PC-3 (cell line): Measurements from ENCODE around the gene RAB34. TPM values are rescaled to one million over a fixed set of nuclear protein-coding genes. Genes with fewer than 3 reads are reported as not detected.

ENCODE experiments used
- ATAC-seq: fragments of 200-7000 bp; cut with Tn5 transposase; 2 replicates; pipeline ENCODE4 v1.9.1; 2020; ENCODE audit warnings: mild to moderate bottlenecking, moderate library complexity
- BruUV-seq: library from RNA; stranded (reverse); fragments of 400-500 nt; replicated peaks from 2 replicates; lab custom pipeline; 2021; lab: Mats Ljungman, UMichigan
- CTCF ChIA-PET: fragments of 300-600 bp; sonication (Branson Sonifier 250); formaldehyde crosslinking; loops from one replicate; lab custom pipeline; 2022; ENCODE audit warnings: antibody characterized with exemption; lab: Charles Lee
- POLR2A ChIA-PET: fragments of 300-600 bp; sonication (Branson Sonifier 250); formaldehyde crosslinking; loops from one replicate; lab custom pipeline; 2022; ENCODE audit warnings: antibody characterized with exemption; ENCODE audit not compliant: unreplicated experiment; lab: Charles Lee
- DNase-seq: peaks from one replicate; pipeline ENCODE4 v3.0.0-alpha.2; 2015
- H2AFZ ChIP-seq: fragments of 300-600 bp; sonication (generic); 2 replicates; pipeline ENCODE4 v1.6.0; 2016; ENCODE audit warnings: antibody characterized with exemption, low read length
- H3F3A ChIP-seq: fragments of 300-600 bp; sonication (generic); one replicate; pipeline ENCODE4 v1.6.0; 2017; ENCODE audit warnings: antibody characterized with exemption, low read length, control low read depth, mild to moderate bottlenecking; ENCODE audit not compliant: unreplicated experiment
- H3K27ac ChIP-seq: fragments of 300-600 bp; sonication (generic); 2 replicates; pipeline ENCODE4 v1.5.1; 2016; ENCODE audit warnings: mild to moderate bottlenecking, low read length
- H3K27me3 ChIP-seq: fragments of 300-600 bp; sonication (generic); 2 replicates; pipeline ENCODE4 v1.6.1; 2016; ENCODE audit warnings: low read length, mixed read lengths
- H3K36me3 ChIP-seq: fragments of 300-600 bp; sonication (generic); 2 replicates; pipeline ENCODE4 v1.6.1; 2016; ENCODE audit warnings: low read depth, mixed run types, low read length, mixed read lengths
- H3K4me1 ChIP-seq: fragments of 300-600 bp; sonication (generic); 2 replicates; pipeline ENCODE4 v1.5.1; 2016; ENCODE audit warnings: low read length; ENCODE audit not compliant: insufficient read depth
- H3K4me2 ChIP-seq: fragments of 300-600 bp; sonication (generic); 2 replicates; pipeline ENCODE4 v1.6.0; 2016; ENCODE audit warnings: low read length
- H3K4me3 ChIP-seq: fragments of 300-600 bp; sonication (generic); 2 replicates; pipeline ENCODE4 v1.5.1; 2016; ENCODE audit warnings: mild to moderate bottlenecking, low read length, mixed read lengths
- H3K79me2 ChIP-seq: fragments of 300-600 bp; sonication (generic); 2 replicates; pipeline ENCODE4 v1.6.1; 2017; ENCODE audit warnings: low read length, mixed read lengths
- H3K9ac ChIP-seq: fragments of 300-600 bp; sonication (generic); 2 replicates; pipeline ENCODE4 v1.6.0; 2016; ENCODE audit warnings: mild to moderate bottlenecking, low read length
- H3K9me2 ChIP-seq: fragments of 300-600 bp; sonication (generic); replicated peaks from 2 replicates; pipeline ENCODE4 v1.6.1; 2016; ENCODE audit warnings: mixed run types, low read length, mixed read lengths
- H3K9me3 ChIP-seq: fragments of 300-600 bp; sonication (generic); 2 replicates; pipeline ENCODE4 v1.6.1; 2016; ENCODE audit warnings: low read length, mixed read lengths
- H4K20me1 ChIP-seq: fragments of 300-600 bp; sonication (generic); 2 replicates; pipeline ENCODE4 v1.6.1; 2016; ENCODE audit warnings: low read length, mixed read lengths
- CTCF ChIP-seq: fragments of 300-600 bp; sonication (generic); conservative IDR thresholded peaks from 2 replicates; pipeline ENCODE4 v1.5.1; 2017; ENCODE audit warnings: antibody characterized with exemption, low read depth, mild to moderate bottlenecking, low read length
- EZH2 ChIP-seq: fragments of 300-600 bp; sonication (generic); IDR thresholded peaks from one replicate; pipeline ENCODE4 v1.6.1; 2017; ENCODE audit warnings: antibody characterized with exemption, mild to moderate bottlenecking, low read length; ENCODE audit not compliant: unreplicated experiment
- EZH2phosphoT487 ChIP-seq: fragments of 300-600 bp; sonication (generic); IDR thresholded peaks from 2 replicates; pipeline ENCODE4 v1.6.1; 2018; ENCODE audit warnings: mild to moderate bottlenecking, antibody characterized with exemption, low read length, borderline replicate concordance
- intact Hi-C: fragments of 100-400 bp; cut with micrococcal nuclease; formaldehyde crosslinking; loops from 2 replicates; pipeline ENCODE4 v1.9.0; 2023
- total RNA-seq: library from RNA; depleted of rRNA; stranded (reverse); fragments of >200 nt; gene quantifications from 2 replicates; pipeline ENCODE4 v1.2.3, GENCODE V29; 2014

The RAB34 gene
- total RNA-seq, 1 experiment from 2014 or later, result 211 TPM

GRCh38 chr17:28705728-28706334, 11.8 kb downstream of the RAB34 start:
- no peak for TF ChIP-seq CTCF
- no peaks in the 10 kb centered on the region for H3F3A ChIP-seq
- no peaks in the 10 kb centered on the region; the same call in 1 of the 2 replicates for H3K4me1 ChIP-seq
- no peak overlapping the region for H3K27ac ChIP-seq
- POLR2A ChIA-PET, result no interaction called here
- no peak overlapping the region for H3K4me2 ChIP-seq
- no peaks in the 10 kb centered on the region for H3K27me3 ChIP-seq
- intact Hi-C loops, result no loop called here
- H3K9ac ChIP-seq, result no peak overlapping the region
- BruUV-seq, result no TSS peak
- no peaks in the 10 kb centered on the region for H3K36me3 ChIP-seq
- no peak overlapping the region for H2AFZ ChIP-seq
- no peaks in the 10 kb centered on the region for H4K20me1 ChIP-seq
- ATAC-seq (no peak), DNase-seq (no peak)
- H3K79me2 ChIP-seq, result no peaks in the 10 kb centered on the region
- no peaks in the 10 kb centered on the region for H3K9me2 ChIP-seq
- no peaks in the 10 kb centered on the region for H3K9me3 ChIP-seq
- CTCF ChIA-PET, result no interaction called here
- H3K4me3 ChIP-seq, result no peak overlapping the region

GRCh38 chr17:28705074-28705659, 12.5 kb downstream of the RAB34 start:
- Histone ChIP-seq H4K20me1 (no peaks in the 10 kb centered on the region), H3K9ac (no peak overlapping the region), H3K36me3 (no peaks in the 10 kb centered on the region; the same call in 1 of the 2 replicates), H3K9me2 (no peaks in the 10 kb centered on the region), H3K27ac (no peak overlapping the region), H3K79me2 (no peaks in the 10 kb centered on the region), H3K4me3 (no peak overlapping the region), H3K9me3 (no peaks in the 10 kb centered on the region), H3K4me1 (no peaks in the 10 kb centered on the region), H3K4me2 (no peak overlapping the region), H3F3A (no peaks in the 10 kb centered on the region), H3K27me3 (no peaks in the 10 kb centered on the region), H2AFZ (no peak overlapping the region)
- POLR2A ChIA-PET, result no interaction called here
- CTCF ChIA-PET, result no interaction called here
- TF ChIP-seq EZH2phosphoT487 (no peak), EZH2 (no peak), CTCF (no peak)
- no peak for DNase-seq
- intact Hi-C loops, result no loop called here
- no TSS peak for BruUV-seq
- ATAC-seq, result no peak

GRCh38 chr17:28704219-28704858, 13.3 kb downstream of the RAB34 start:
- CTCF ChIA-PET, result no interaction called here

More at GRCh38 chr17:28704219-28704858, 13.3 kb downstream of the RAB34 start:
- Histone ChIP-seq H3K4me3 (no peak overlapping the region), H4K20me1 (no peaks in the 10 kb centered on the region), H3F3A (no peaks in the 10 kb centered on the region), H3K9me3 (no peaks in the 10 kb centered on the region), H3K27me3 (no peaks in the 10 kb centered on the region), H3K79me2 (no peaks in the 10 kb centered on the region), H3K9ac (no peak overlapping the region), H3K9me2 (no peaks in the 10 kb centered on the region), H3K4me2 (no peak overlapping the region), H2AFZ (no peak overlapping the region), H3K27ac (no peak overlapping the region), H3K4me1 (no peaks in the 10 kb centered on the region), H3K36me3 (peaks cover 6% of the 10 kb centered on the region)
- DNase-seq, result no peak
- POLR2A ChIA-PET, result no interaction called here
- no TSS peak for BruUV-seq
- ATAC-seq, result no peak
- intact Hi-C loops, result no loop called here
- TF ChIP-seq EZH2, result no peak
- TF ChIP-seq CTCF, result no peak
- no peak for TF ChIP-seq EZH2phosphoT487
